PFSK-1 (cell line): ENCODE data around the gene NAV3.

ENCODE experiments used
- FOXP2 ChIP-seq: optimal IDR thresholded peaks from 2 replicates; pipeline ENCODE3; 2011; ENCODE audit warnings: borderline replicate concordance, control low read depth, inconsistent platforms; ENCODE audit not compliant: insufficient read depth; ENCODE audit errors: extremely low read length, extremely low read depth
- POLR2AphosphoS5 ChIP-seq: IDR thresholded peaks from 2 replicates; pipeline ENCODE4 v1.6.1; 2012; ENCODE audit warnings: low read depth, mild to moderate bottlenecking, control low read depth, low read length, moderate library complexity
- SIN3A ChIP-seq: IDR thresholded peaks from 2 replicates; pipeline ENCODE4 v1.6.1; 2012; ENCODE audit warnings: mild to moderate bottlenecking, low read length, moderate library complexity, borderline replicate concordance; ENCODE audit not compliant: insufficient read depth
- TAF1 ChIP-seq: IDR thresholded peaks from 2 replicates; pipeline ENCODE4 v1.6.1; 2012; ENCODE audit warnings: low read length, control low read depth, borderline replicate concordance; ENCODE audit not compliant: insufficient read depth
- TF ChIP-seq, protein P1 (sequence below), 2 experiments: IDR thresholded peaks; 2 replicates each; pipeline versions ENCODE4 v1.6.1 to v1.8.0; 2011 to 2012; ENCODE audit warnings: low read depth in 2 of 2, low read length in 2 of 2, control low read depth in 1 of 2, inconsistent platforms in 1 of 2, mild to moderate bottlenecking in 1 of 2, moderate library complexity in 1 of 2; ENCODE audit not compliant: insufficient read depth in 1 of 2

The NAV3 gene

DNA sequence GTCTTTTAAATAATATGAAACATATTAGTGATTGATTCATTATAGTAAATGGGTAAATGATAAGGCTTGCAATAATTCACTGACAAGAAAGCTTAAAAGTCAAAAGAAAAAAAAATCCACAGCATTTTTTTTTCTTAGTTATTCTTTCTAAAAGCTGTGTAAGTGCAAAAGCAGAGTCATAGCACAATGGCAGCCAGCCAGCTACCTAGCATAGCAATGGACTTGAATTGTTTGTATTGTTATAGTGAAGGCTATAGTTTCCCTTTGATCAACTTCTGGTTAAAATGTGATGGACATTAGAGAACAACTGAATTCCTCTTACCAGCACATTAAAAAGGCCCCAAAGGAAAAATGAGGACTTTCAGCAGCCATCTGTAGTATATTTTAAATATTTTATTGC lies 232.1 kb downstream of the NAV3 start:
- no peak for TF ChIP-seq TAF1

DNA sequence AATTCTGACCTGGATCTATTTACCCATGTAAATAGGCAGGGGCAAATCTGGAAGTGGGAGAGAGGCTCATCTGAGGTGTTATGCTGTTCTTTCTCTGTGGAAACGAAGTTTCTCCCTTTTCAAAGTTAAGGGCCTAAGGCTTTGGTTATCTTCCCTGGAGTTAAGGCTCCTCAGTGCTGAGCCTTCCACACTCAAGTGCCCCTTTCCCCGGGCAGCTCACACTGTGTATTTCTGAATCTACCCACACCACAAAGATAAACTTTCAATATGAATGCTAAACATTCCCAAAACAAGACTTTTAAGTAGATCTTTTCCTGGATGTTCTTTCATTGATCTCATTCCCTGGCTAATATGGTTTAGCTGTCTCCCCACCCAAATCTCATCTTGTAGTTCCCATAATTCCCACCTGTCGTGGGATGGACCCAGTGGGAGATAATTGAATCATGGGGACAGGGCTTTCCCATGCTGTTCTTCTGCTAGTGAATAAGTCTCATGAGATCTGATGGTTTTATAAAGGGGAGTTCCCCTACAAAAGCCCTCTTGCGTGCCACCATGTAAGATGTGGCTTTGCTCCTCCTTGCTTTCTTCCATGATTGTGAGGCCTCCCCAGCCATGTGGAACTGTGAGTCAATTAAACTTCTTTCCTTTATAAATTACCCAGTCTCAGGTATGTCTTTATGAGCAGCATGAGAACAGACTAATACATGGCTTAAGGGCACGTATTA lies 251.1 kb downstream of the NAV3 start:
- no peak for TF ChIP-seq FOXP2
- TF ChIP-seq, protein P1, sequence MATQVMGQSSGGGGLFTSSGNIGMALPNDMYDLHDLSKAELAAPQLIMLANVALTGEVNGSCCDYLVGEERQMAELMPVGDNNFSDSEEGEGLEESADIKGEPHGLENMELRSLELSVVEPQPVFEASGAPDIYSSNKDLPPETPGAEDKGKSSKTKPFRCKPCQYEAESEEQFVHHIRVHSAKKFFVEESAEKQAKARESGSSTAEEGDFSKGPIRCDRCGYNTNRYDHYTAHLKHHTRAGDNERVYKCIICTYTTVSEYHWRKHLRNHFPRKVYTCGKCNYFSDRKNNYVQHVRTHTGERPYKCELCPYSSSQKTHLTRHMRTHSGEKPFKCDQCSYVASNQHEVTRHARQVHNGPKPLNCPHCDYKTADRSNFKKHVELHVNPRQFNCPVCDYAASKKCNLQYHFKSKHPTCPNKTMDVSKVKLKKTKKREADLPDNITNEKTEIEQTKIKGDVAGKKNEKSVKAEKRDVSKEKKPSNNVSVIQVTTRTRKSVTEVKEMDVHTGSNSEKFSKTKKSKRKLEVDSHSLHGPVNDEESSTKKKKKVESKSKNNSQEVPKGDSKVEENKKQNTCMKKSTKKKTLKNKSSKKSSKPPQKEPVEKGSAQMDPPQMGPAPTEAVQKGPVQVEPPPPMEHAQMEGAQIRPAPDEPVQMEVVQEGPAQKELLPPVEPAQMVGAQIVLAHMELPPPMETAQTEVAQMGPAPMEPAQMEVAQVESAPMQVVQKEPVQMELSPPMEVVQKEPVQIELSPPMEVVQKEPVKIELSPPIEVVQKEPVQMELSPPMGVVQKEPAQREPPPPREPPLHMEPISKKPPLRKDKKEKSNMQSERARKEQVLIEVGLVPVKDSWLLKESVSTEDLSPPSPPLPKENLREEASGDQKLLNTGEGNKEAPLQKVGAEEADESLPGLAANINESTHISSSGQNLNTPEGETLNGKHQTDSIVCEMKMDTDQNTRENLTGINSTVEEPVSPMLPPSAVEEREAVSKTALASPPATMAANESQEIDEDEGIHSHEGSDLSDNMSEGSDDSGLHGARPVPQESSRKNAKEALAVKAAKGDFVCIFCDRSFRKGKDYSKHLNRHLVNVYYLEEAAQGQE (IDR thresholded peaks at IDR 0.05; ENCODE audit: insufficient read depth in 1 of 2, low read depth in 2 of 2, low read length in 2 of 2): no peak
- no peak for TF ChIP-seq SIN3A
- TF ChIP-seq POLR2AphosphoS5: no peak
- TF ChIP-seq TAF1: no peak

DNA sequence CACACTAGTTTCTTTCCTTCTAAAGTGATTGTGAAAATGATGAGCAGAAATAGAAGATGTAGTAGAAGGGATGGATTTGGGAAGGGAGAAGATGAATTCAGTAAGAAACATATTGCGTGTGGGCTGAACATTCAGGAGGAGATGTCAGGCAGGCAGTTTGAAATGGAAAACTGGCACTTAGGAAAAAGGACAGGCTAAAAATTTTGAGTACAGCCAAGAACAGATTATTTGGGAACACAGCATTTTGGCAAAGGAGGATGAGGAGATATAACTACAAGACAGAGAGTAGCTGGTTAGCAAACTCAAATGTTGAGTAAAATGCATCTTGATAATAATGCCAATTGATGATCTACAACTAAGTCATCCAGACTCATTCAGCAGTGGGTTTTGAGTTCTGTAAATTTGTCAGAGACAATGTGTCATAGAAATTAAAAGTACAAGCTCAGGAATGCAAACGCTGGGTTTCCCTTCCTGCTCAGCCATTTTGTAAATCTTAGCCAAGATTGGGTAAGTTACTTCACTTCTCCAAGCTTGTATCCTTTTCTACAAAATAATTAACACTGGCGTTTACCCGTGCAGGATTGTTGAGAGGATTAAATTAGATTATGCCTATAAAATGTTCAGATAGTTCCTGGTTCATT lies 255.0 kb downstream of the NAV3 start:
- TF ChIP-seq FOXP2 (no peak), POLR2AphosphoS5 (no peak), SIN3A (no peak), TAF1 (no peak)
- TF ChIP-seq, protein P1 (IDR thresholded peaks at IDR 0.05; ENCODE audit: insufficient read depth in 1 of 2, low read depth in 2 of 2, low read length in 2 of 2): no peak

DNA sequence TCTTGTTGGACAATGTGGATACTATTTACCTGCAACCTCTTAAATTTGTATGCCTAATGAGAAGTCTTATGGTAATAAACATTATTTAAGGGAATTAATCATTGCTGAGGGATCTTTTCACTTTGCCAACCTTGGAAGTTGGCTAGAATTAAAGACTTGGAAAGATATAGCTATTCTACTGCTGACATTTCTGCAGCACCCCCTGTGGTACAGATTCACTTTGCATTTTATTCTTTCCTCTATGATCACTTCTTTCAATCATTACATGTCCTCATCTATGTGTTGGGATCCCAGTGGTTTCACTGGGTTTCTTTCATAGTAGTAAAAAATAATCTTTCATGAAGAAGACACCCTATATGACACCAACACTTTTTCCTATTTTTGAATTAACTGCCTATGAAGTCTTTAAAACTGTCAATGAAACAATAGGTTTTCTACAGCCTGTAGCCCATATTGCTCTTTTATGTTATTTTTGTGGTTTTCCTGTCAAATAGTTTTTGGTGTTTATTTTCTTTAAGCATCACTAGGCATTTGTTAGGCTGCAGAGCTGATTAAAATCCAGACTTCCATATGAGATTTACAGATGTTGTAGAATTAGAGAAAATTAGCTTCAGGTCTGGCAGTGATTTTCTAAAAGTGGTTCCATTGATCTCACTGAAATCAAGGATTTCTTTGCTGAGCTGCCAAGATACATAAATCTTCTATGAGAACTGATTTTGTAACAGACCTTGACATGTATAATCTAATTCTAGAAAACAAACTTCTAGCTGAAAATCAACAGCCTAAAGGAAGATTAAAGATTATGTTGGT lies 256.1 kb downstream of the NAV3 start:
- TF ChIP-seq POLR2AphosphoS5 (no peak), TAF1 (no peak), SIN3A (no peak), FOXP2 (no peak)
- TF ChIP-seq, protein P1 (IDR thresholded peaks at IDR 0.05; ENCODE audit: insufficient read depth in 1 of 2, low read depth in 2 of 2, low read length in 2 of 2): no peak

DNA sequence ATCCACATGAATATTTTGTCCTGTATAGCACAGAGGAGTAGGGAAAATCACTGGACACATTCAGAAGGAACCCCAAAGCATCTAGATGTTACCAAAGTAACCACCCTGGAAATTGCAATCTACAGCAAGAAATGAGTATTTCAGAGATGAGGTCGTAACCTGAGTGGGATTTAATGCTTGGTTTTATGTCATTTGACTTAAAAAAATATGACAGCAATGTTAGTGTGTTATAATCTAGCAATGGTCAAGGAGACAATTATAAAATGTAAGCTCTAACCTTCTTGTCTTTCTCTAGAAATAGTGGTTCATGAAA lies 256.6 kb downstream of the NAV3 start:
- TF ChIP-seq, protein P1 (IDR thresholded peaks at IDR 0.05; ENCODE audit: insufficient read depth in 1 of 2, low read depth in 2 of 2, low read length in 2 of 2): no peak
- TF ChIP-seq TAF1 (no peak), FOXP2 (no peak), SIN3A (no peak), POLR2AphosphoS5 (no peak)
